HG02840 (cell line): ENCODE results near the gene SNX30.

ENCODE experiments used
- ATAC-seq: cut with Tn5 transposase; IDR thresholded peaks from one replicate; pipeline ENCODE4 v1.9.1; 2021; ENCODE audit warnings: mild to moderate bottlenecking, moderate library complexity, moderate number of reproducible peaks; ENCODE audit not compliant: unreplicated experiment, low FRiP score

Gene SNX30

GRCh38 chr9:112872019-112872418 lies 121.5 kb downstream of the SNX30 start:
- ATAC-seq: no peak

- no peak for ATAC-seq
These were observed 123.3 kb downstream of the SNX30 start for GRCh38 chr9:112873773-112874405.

GRCh38 chr9:112878752-112879151 lies 128.2 kb downstream of the SNX30 start:
- no peak for ATAC-seq

GRCh38 chr9:112880650-112881049 lies 130.1 kb downstream of the SNX30 start:
- ATAC-seq: no peak

- ATAC-seq: no peak
These were observed 130.8 kb downstream of the SNX30 start for GRCh38 chr9:112881331-112881730.

- no peak for ATAC-seq
These were observed 133.5 kb downstream of the SNX30 start for GRCh38 chr9:112884101-112884500.

- no peak for ATAC-seq
These were observed 134.2 kb downstream of the SNX30 start for GRCh38 chr9:112884721-112885120.

- no peak for ATAC-seq
These were observed 134.8 kb downstream of the SNX30 start for GRCh38 chr9:112885324-112885723.

- ATAC-seq: no peak
These were observed 135.8 kb downstream of the SNX30 start for GRCh38 chr9:112886351-112886750.

GRCh38 chr9:112887381-112887780 lies 136.8 kb downstream of the SNX30 start:
- ATAC-seq: no peak

GRCh38 chr9:112890106-112891081 lies 139.8 kb downstream of the SNX30 start, which contains the start of gene SLC46A2:
Gene SLC46A2 (minus strand): TSS chr9:112890876. CDS start chr9:112890681, 195 bp downstream.
- no peak for ATAC-seq

- ATAC-seq: no peak
These were observed 141.0 kb downstream of the SNX30 start for GRCh38 chr9:112891521-112891920.

- no peak for ATAC-seq
These were observed 142.4 kb downstream of the SNX30 start for GRCh38 chr9:112892981-112893380.

GRCh38 chr9:112894041-112894440 lies 143.5 kb downstream of the SNX30 start:
- no peak for ATAC-seq

- no peak for ATAC-seq
These were observed 144.1 kb downstream of the SNX30 start for GRCh38 chr9:112894699-112895098.

- ATAC-seq: no peak
These were observed 145.6 kb downstream of the SNX30 start for GRCh38 chr9:112896131-112896530.

GRCh38 chr9:112898872-112899311 lies 148.3 kb downstream of the SNX30 start:
- no peak for ATAC-seq

GRCh38 chr9:112900488-112900887 lies 149.9 kb downstream of the SNX30 start:
- ATAC-seq: no peak

- ATAC-seq: no peak
These were observed 150.3 kb downstream of the SNX30 start for GRCh38 chr9:112900901-112901300.

- no peak for ATAC-seq
These were observed 154.5 kb downstream of the SNX30 start for GRCh38 chr9:112905084-112905483.

GRCh38 chr9:112911736-112912135 lies 161.2 kb downstream of the SNX30 start:
- no peak for ATAC-seq
